OCI-LY7 (cell line): ENCODE results near the gene ANTKMT. TPM values are rescaled to one million over a fixed set of nuclear protein-coding genes. Genes with fewer than 3 reads are reported as not detected.

Experiments used
- BruUV-seq: library from RNA; stranded (reverse); fragments of 400-500 nt; replicated peaks from 2 replicates; lab custom pipeline; 2021; lab: Mats Ljungman, UMichigan
- CTCF ChIA-PET: fragments of 300-600 bp; sonication (Branson Sonifier 250); formaldehyde crosslinking; loops from one replicate; lab custom pipeline; 2022; ENCODE audit warnings: antibody characterized with exemption; ENCODE audit not compliant: unreplicated experiment; lab: Charles Lee
- POLR2A ChIA-PET: fragments of 300-600 bp; sonication (Branson Sonifier 250); formaldehyde crosslinking; loops from one replicate; lab custom pipeline; 2022; ENCODE audit warnings: antibody characterized with exemption; lab: Charles Lee
- DNase-seq: peaks from one replicate; pipeline ENCODE4 v3.0.0-alpha.2; 2015; ENCODE audit warnings: low spot score
- H2AFZ ChIP-seq: fragments of 200-600 bp; sonication (generic), shearing (Covaris generic); 2 replicates; pipeline ENCODE4 v1.6.1; 2014; ENCODE audit warnings: mild to moderate bottlenecking, antibody characterized with exemption, low read length, moderate library complexity
- H3K27ac ChIP-seq: fragments of 200-600 bp; sonication (generic); 2 replicates; pipeline ENCODE4 v1.5.1; 2014; ENCODE audit warnings: mixed run types, low read depth, mild to moderate bottlenecking, moderate library complexity, low read length, inconsistent platforms; ENCODE audit not compliant: poor library complexity, severe bottlenecking
- H3K36me3 ChIP-seq: fragments of 200-600 bp; sonication (generic); 2 replicates; pipeline ENCODE4 v1.6.1; 2014; ENCODE audit warnings: mild to moderate bottlenecking, antibody characterized with exemption, low read length, moderate library complexity, mixed read lengths; ENCODE audit not compliant: insufficient read depth
- H3K4me1 ChIP-seq: fragments of 200-600 bp; sonication (generic); 2 replicates; pipeline ENCODE4 v1.5.1; 2014; ENCODE audit warnings: mild to moderate bottlenecking, low read length; ENCODE audit not compliant: insufficient read depth, poor library complexity, severe bottlenecking
- H3K4me2 ChIP-seq: fragments of 200-600 bp; sonication (generic); 2 replicates; pipeline ENCODE4 v1.6.1; 2014; ENCODE audit warnings: mild to moderate bottlenecking, low read length
- H3K4me3 ChIP-seq: fragments of 200-600 bp; sonication (generic); 2 replicates; pipeline ENCODE4 v1.5.1; 2014; ENCODE audit warnings: mild to moderate bottlenecking, low read depth, low read length; ENCODE audit not compliant: poor library complexity, severe bottlenecking
- H3K79me2 ChIP-seq: fragments of 200-600 bp; sonication (generic); 2 replicates; pipeline ENCODE4 v1.6.1; 2016; ENCODE audit warnings: low read depth, mild to moderate bottlenecking, low read length, moderate library complexity, mixed read lengths; ENCODE audit not compliant: insufficient read depth
- H3K9me2 ChIP-seq: fragments of 200-600 bp; sonication (generic); 2 replicates; pipeline ENCODE4 v1.6.1; 2016; ENCODE audit warnings: mild to moderate bottlenecking, low read length, mixed read lengths; ENCODE audit not compliant: insufficient read depth
- H3K9me3 ChIP-seq: fragments of 200-600 bp; sonication (generic); 2 replicates; pipeline ENCODE4 v1.6.1; 2014; ENCODE audit warnings: mild to moderate bottlenecking, mixed run types, low read length, mixed read lengths
- H4K20me1 ChIP-seq: fragments of 200-600 bp; sonication (generic); 2 replicates; pipeline ENCODE4 v1.6.1; 2014; ENCODE audit warnings: mild to moderate bottlenecking, antibody characterized with exemption, low read length, moderate library complexity, mixed read lengths; ENCODE audit not compliant: insufficient read depth
- EZH2phosphoT487 ChIP-seq: fragments of 200-600 bp; sonication (generic); IDR thresholded peaks from 2 replicates; pipeline ENCODE4 v1.6.1; 2018; ENCODE audit warnings: low read depth, borderline replicate concordance, mild to moderate bottlenecking, mixed run types, antibody characterized with exemption, low read length, moderate library complexity, mixed read lengths
- intact Hi-C: fragments of 100-400 bp; cut with micrococcal nuclease; formaldehyde crosslinking; loops from one replicate; pipeline ENCODE4 v1.10.0; 2022; ENCODE audit not compliant: unreplicated experiment
- total RNA-seq, 2 experiments: library from RNA; depleted of rRNA in 1 of 2; stranded (reverse); fragments of >200 nt in 1 of 2; shearing (Covaris generic) in 1 of 2; gene quantifications; 2 replicates each; pipeline ENCODE4 v1.2.3, GENCODE V29; 2014 to 2022
- TF ChIP-seq, protein P1 (sequence below): fragments of 200-600 bp; sonication (generic); conservative IDR thresholded peaks from 2 replicates; pipeline ENCODE4 v1.5.1; 2014; ENCODE audit warnings: mild to moderate bottlenecking, antibody characterized with exemption, low read length, moderate library complexity, mixed read lengths

Gene ANTKMT
- total RNA-seq, 2 experiments from 2014 or later: 46.5 to 51.3 TPM

DNA sequence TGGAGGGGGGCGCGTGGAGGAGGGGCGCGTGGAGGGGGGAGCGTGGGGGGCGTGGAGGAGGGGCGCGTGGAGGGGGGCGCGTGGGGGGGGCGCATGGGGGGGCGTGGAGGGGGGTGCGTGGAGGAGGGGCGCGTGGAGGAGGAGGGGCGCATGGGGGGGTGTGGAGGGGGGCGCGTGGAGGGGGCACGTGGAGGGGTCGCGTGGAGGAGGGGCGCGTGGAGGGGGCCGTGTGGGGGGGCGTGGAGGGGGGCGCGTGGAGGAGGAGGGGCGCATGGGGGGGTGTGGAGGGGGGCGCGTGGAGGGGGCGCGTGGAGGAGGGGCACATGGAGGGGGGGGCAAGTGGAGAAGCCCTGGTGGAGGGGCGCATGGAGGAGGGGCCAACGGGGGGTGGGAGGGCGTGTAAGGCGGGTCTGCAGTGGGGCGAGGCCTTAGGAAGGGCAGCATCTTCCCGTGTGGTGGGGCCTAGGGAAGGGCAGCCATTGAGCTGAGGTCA, 46.8 kb downstream of the ANTKMT start:
- no peaks in the 10 kb centered on the region for H4K20me1 ChIP-seq
- H3K4me2 ChIP-seq: no peak overlapping the region
- H2AFZ ChIP-seq: no peak overlapping the region
- BruUV-seq: no TSS peak
- no peaks in the 10 kb centered on the region for H3K36me3 ChIP-seq
- H3K4me1 ChIP-seq: no peaks in the 10 kb centered on the region
- POLR2A ChIA-PET: no interaction called here
- no peak overlapping the region for H3K27ac ChIP-seq
- no peak for TF ChIP-seq EZH2phosphoT487
- TF ChIP-seq, protein P1, sequence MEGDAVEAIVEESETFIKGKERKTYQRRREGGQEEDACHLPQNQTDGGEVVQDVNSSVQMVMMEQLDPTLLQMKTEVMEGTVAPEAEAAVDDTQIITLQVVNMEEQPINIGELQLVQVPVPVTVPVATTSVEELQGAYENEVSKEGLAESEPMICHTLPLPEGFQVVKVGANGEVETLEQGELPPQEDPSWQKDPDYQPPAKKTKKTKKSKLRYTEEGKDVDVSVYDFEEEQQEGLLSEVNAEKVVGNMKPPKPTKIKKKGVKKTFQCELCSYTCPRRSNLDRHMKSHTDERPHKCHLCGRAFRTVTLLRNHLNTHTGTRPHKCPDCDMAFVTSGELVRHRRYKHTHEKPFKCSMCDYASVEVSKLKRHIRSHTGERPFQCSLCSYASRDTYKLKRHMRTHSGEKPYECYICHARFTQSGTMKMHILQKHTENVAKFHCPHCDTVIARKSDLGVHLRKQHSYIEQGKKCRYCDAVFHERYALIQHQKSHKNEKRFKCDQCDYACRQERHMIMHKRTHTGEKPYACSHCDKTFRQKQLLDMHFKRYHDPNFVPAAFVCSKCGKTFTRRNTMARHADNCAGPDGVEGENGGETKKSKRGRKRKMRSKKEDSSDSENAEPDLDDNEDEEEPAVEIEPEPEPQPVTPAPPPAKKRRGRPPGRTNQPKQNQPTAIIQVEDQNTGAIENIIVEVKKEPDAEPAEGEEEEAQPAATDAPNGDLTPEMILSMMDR: no peak
- intact Hi-C loops: no loop called here
- CTCF ChIA-PET: no interaction called here
- H3K4me3 ChIP-seq: no peak overlapping the region
- no peaks in the 10 kb centered on the region for H3K79me2 ChIP-seq
- DNase-seq: no peak
- H3K9me2 ChIP-seq: no peaks in the 10 kb centered on the region
- no peaks in the 10 kb centered on the region for H3K9me3 ChIP-seq

DNA sequence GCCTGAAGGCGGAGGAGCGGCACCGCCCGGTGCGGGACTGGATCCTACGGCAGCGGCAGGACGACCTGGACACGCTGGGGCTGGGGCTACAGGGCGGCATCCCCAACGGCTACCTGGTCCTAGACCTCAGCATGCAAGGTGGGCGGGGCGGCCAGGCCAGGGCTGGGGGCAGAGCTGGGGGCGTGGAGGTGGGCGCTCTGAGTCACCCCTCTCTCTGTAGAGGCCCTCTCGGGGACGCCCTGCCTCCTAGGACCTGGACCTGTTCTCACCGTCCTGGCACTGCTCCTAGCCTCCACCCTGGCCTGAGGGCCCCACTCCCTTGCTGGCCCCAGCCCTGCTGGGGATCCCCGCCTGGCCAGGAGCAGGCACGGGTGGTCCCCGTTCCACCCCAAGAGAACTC, 47.5 kb downstream of the ANTKMT start:
- Histone ChIP-seq H3K9me2 (no peaks in the 10 kb centered on the region), H3K27ac (no peak overlapping the region), H3K79me2 (no peaks in the 10 kb centered on the region), H3K4me1 (no peaks in the 10 kb centered on the region), H3K4me3 (no peak overlapping the region), H3K9me3 (no peaks in the 10 kb centered on the region), H3K36me3 (no peaks in the 10 kb centered on the region), H2AFZ (no peak overlapping the region), H3K4me2 (no peak overlapping the region), H4K20me1 (no peaks in the 10 kb centered on the region)
- no peak for DNase-seq
- no TSS peak for BruUV-seq
- intact Hi-C loops: no loop called here
- POLR2A ChIA-PET: no interaction called here
- CTCF ChIA-PET: no interaction called here
- no peak for TF ChIP-seq EZH2phosphoT487
- TF ChIP-seq, protein P1: no peak

DNA sequence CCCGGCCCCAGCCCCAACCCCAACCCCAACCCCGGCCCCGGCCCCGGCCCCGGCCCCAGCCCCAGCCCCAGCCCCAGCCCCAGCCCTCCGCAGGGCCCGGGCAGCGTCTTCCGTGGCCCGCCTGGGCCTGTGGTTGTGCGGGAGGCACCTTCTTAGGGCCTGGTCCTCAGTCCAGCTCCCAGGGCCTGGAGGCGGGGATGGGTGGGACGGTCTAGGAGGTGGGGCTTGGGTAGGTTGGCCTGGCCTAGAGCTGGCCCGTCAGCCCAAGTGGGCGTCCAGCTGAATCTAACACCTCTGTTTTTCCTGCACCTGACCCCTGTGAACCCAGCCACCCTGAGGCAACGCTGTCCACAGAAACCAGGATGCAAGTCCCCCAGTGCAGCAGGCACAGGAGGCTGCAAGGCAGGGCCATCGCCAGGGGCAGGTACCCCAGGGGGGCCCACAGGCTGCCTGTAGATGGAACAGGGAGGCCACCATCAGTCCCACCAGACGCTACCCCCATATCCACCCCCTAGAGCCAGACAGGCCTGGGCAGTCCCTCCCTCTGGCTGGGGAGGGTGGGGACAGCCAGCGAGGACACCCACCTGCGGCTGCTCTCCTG, 48.3 kb downstream of the ANTKMT start:
- no TSS peak for BruUV-seq
- CTCF ChIA-PET: no interaction called here
- intact Hi-C loops: no loop called here

More for the DNA sequence above, 48.3 kb downstream of the ANTKMT start:
- H4K20me1 ChIP-seq: no peaks in the 10 kb centered on the region
- TF ChIP-seq, protein P1: no peak
- TF ChIP-seq EZH2phosphoT487: no peak
- DNase-seq: no peak
- H3K79me2 ChIP-seq: no peaks in the 10 kb centered on the region
- POLR2A ChIA-PET: no interaction called here
- no peak overlapping the region for H3K4me3 ChIP-seq
- H3K36me3 ChIP-seq: no peaks in the 10 kb centered on the region
- H2AFZ ChIP-seq: no peak overlapping the region
- no peaks in the 10 kb centered on the region for H3K9me3 ChIP-seq
- H3K4me2 ChIP-seq: no peak overlapping the region
- no peak overlapping the region for H3K27ac ChIP-seq
- no peaks in the 10 kb centered on the region for H3K9me2 ChIP-seq
- no peaks in the 10 kb centered on the region for H3K4me1 ChIP-seq
